Spleen (tissue), 11 donors: ENCODE results near the gene CWC25. TPM values are rescaled to one million over a fixed set of nuclear protein-coding genes. Genes with fewer than 3 reads are reported as not detected.

Experiments used
- DNase-seq: peaks from one replicate; pipeline ENCODE4 v3.0.0-alpha.2; 2020
- H3K27ac ChIP-seq, 8 donors: fragments of 200-600 bp; sonication (generic) in 7 of 8; 1 replicate in 4 of 8; 2 replicates in 4 of 8; pipeline versions ENCODE4 v1.5.0 to v1.8.0; 2016 to 2021; ENCODE audit warnings: inconsistent platforms in 4 of 8, mild to moderate bottlenecking in 4 of 8, moderate library complexity in 1 of 8
- H3K27me3 ChIP-seq, 7 donors: fragments of 200-600 bp; sonication (generic) in 6 of 7; replicated peaks in 1 of 7; 1 replicate in 4 of 7; 2 replicates in 3 of 7; pipeline versions ENCODE4 v1.5.0 to v1.8.0; 2016 to 2021; ENCODE audit warnings: inconsistent platforms in 3 of 7, mild to moderate bottlenecking in 1 of 7
- H3K36me3 ChIP-seq, 6 donors: fragments of 200-600 bp; sonication (generic) in 5 of 6; 1 replicate in 4 of 6; 2 replicates in 2 of 6; pipeline versions ENCODE4 v1.5.0 to v1.8.0; 2016 to 2021; ENCODE audit warnings: inconsistent platforms in 2 of 6
- H3K4me1 ChIP-seq, 6 donors: fragments of 200-600 bp; sonication (generic) in 5 of 6; 1 replicate in 3 of 6; 2 replicates in 3 of 6; pipeline versions ENCODE4 v1.5.0 to v1.8.0; 2016 to 2021; ENCODE audit warnings: inconsistent platforms in 3 of 6
- H3K4me3 ChIP-seq, 8 donors: fragments of 200-600 bp; sonication (generic) in 7 of 8; 1 replicate in 4 of 8; 2 replicates in 4 of 8; pipeline versions ENCODE4 v1.5.0 to v1.8.0; 2016 to 2021; ENCODE audit warnings: inconsistent platforms in 4 of 8, mild to moderate bottlenecking in 4 of 8, moderate library complexity in 2 of 8
- H3K9me3 ChIP-seq, 8 donors: fragments of 200-600 bp; sonication (generic) in 7 of 8; 1 replicate in 4 of 8; 2 replicates in 4 of 8; pipeline versions ENCODE4 v1.5.0 to v1.8.0; 2016 to 2021; ENCODE audit warnings: inconsistent platforms in 4 of 8
- POLR2A ChIP-seq, 3 donors: fragments of 450-650 bp; IDR thresholded peaks; one replicate each; pipeline ENCODE4 v1.5.1; 2017; ENCODE audit warnings: antibody characterized with exemption in 3 of 3, mild to moderate bottlenecking in 1 of 3
- POLR2AphosphoS5 ChIP-seq, 3 donors: sonication (generic); formaldehyde crosslinking; IDR thresholded peaks; one replicate each; pipeline ENCODE4 v1.5.1; 2017; ENCODE audit warnings: antibody characterized with exemption in 3 of 3
- WGBS, 5 donors: extraction: QIAGEN DNeasy Blood & Tissue Kit in 3 of 5; methylation state at CpG; one replicate each; pipeline versions ENCODE4 v1.1.5 to v1.1.7; 2013 to 2018; 5-methylcytosine and 5-hydroxymethylcytosine counted together
- intact Hi-C: fragments of 100-400 bp; cut with DNase I; formaldehyde crosslinking; loops from one replicate; pipeline ENCODE4 v1.15.0; 2023; ENCODE audit warnings: low total_unique reads
- polyA plus RNA-seq, 3 donors: library from polyadenylated mRNA; stranded (reverse); fragments of 200-250 nt; gene quantifications; one replicate each; pipeline ENCODE4 v1.2.1, GENCODE V29; 2013
- total RNA-seq, 7 donors: library from RNA; depleted of rRNA in 3 of 7; stranded (reverse); fragments of >200 nt in 3 of 7; fragmentation: NEBNext Ultra II Directional in 4 of 7; extraction: Animal tissue kit (Norgen Biotek cat#: 25700) in 4 of 7; gene quantifications; one replicate each; pipeline versions ENCODE4 v1.1.0 to v1.2.1, GENCODE V29; 2016 to 2021
- TF ChIP-seq, protein P1 (sequence below), 11 experiments: fragments of 200-600 bp in 7 of 11; fragments of 450-650 bp in 4 of 11; sonication (generic) in 4 of 11; IDR thresholded peaks in 8 of 11; conservative IDR thresholded peaks in 3 of 11; 1 replicate in 7 of 11; 2 replicates in 4 of 11; pipeline versions ENCODE4 v1.4.0 to v1.8.0; 2016 to 2021; ENCODE audit warnings: antibody characterized with exemption in 11 of 11, inconsistent platforms in 4 of 11, mild to moderate bottlenecking in 1 of 11
- donor health status: healthy with polysubstance abuse.
- donor health status: DM: no; HTN: no; CAD: no; lungs with moderate emphysema.
- donor health status: DM: no; HTN: no; CAD: no.
- donor health status: Bipolar disorder and iron deficiency.
- donor health status: healthy.
- donor health status: DM: no; HTN: no; CAD: no.
- donor health status: DM: yes; HTN: yes; CAD: no.

CWC25 gene
- total and polyA plus RNA-seq, 10 donors: 14.7 to 32.8 (median 26.9) TPM

- intact Hi-C loops: no loop called here
- Histone ChIP-seq H3K9me3 (no peaks in the 10 kb centered on the region), H3K4me1 (no peaks in the 10 kb centered on the region), H3K27me3 (no peaks in the 10 kb centered on the region), H3K36me3 (peaks cover 13 to 100% (median 99%) of the 10 kb centered on the region in 6 donors), H3K4me3 (no peak overlapping the region), H3K27ac (no peak overlapping the region)
- 90 to 97% (median 93%) methylated on average over 23 of the region's 23 CpGs for WGBS, 5 donors
- TF ChIP-seq POLR2A (IDR thresholded peaks at IDR 0.05) (no peak), POLR2AphosphoS5 (IDR thresholded peaks at IDR 0.05) (no peak)
- TF ChIP-seq, protein P1, sequence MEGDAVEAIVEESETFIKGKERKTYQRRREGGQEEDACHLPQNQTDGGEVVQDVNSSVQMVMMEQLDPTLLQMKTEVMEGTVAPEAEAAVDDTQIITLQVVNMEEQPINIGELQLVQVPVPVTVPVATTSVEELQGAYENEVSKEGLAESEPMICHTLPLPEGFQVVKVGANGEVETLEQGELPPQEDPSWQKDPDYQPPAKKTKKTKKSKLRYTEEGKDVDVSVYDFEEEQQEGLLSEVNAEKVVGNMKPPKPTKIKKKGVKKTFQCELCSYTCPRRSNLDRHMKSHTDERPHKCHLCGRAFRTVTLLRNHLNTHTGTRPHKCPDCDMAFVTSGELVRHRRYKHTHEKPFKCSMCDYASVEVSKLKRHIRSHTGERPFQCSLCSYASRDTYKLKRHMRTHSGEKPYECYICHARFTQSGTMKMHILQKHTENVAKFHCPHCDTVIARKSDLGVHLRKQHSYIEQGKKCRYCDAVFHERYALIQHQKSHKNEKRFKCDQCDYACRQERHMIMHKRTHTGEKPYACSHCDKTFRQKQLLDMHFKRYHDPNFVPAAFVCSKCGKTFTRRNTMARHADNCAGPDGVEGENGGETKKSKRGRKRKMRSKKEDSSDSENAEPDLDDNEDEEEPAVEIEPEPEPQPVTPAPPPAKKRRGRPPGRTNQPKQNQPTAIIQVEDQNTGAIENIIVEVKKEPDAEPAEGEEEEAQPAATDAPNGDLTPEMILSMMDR (IDR thresholded peaks at IDR 0.05 in 8 of 11, conservative IDR thresholded peaks at IDR 0.05 in 3 of 11): no peak
- no peak for DNase-seq
Measured at GRCh38 chr17:38779965-38780752, 45.0 kb downstream of the CWC25 start.

GRCh38 chr17:38777641-38778250, 47.4 kb downstream of the CWC25 start:
- H3K4me3 ChIP-seq: no peak overlapping the region
- no peaks in the 10 kb centered on the region for H3K4me1 ChIP-seq
- 70 to 83% (median 80%) methylated on average over 7 of the region's 7 CpGs for WGBS, 5 donors
- TF ChIP-seq, protein P1 (IDR thresholded peaks at IDR 0.05 in 8 of 11, conservative IDR thresholded peaks at IDR 0.05 in 3 of 11): no peak
- TF ChIP-seq POLR2AphosphoS5 (IDR thresholded peaks at IDR 0.05): no peak
- TF ChIP-seq POLR2A (IDR thresholded peaks at IDR 0.05): no peak
- no peaks in the 10 kb centered on the region for H3K27me3 ChIP-seq
- H3K36me3 ChIP-seq: peaks cover 13 to 100% (median 99%) of the 10 kb centered on the region in 6 donors
- H3K9me3 ChIP-seq: no peaks in the 10 kb centered on the region
- no peak overlapping the region for H3K27ac ChIP-seq
- DNase-seq: no peak
- intact Hi-C loops: no loop called here

GRCh38 chr17:38773258-38773657, 51.9 kb downstream of the CWC25 start:
- Histone ChIP-seq H3K27ac (no peak overlapping the region), H3K4me3 (no peak overlapping the region), H3K36me3 (peaks cover 3 to 100% (median 96%) of the 10 kb centered on the region in 6 donors), H3K27me3 (no peaks in the 10 kb centered on the region), H3K4me1 (no peaks in the 10 kb centered on the region), H3K9me3 (no peaks in the 10 kb centered on the region)
- TF ChIP-seq POLR2AphosphoS5 (IDR thresholded peaks at IDR 0.05): no peak
- no peak for TF ChIP-seq POLR2A (IDR thresholded peaks at IDR 0.05)
- TF ChIP-seq, protein P1 (IDR thresholded peaks at IDR 0.05 in 8 of 11, conservative IDR thresholded peaks at IDR 0.05 in 3 of 11): no peak
- no peak for DNase-seq
- intact Hi-C loops: no loop called here

GRCh38 chr17:38768417-38768816, 56.7 kb downstream of the CWC25 start:
- TF ChIP-seq, protein P1 (IDR thresholded peaks at IDR 0.05 in 8 of 11, conservative IDR thresholded peaks at IDR 0.05 in 3 of 11): no peak
- no peak for TF ChIP-seq POLR2AphosphoS5 (IDR thresholded peaks at IDR 0.05)
- TF ChIP-seq POLR2A (IDR thresholded peaks at IDR 0.05): no peak
- peaks cover 0 to 5% (median 0%) of the 10 kb centered on the region in 6 donors for H3K4me1 ChIP-seq
- no peak overlapping the region for H3K4me3 ChIP-seq
- intact Hi-C loops: no loop called here
- 53 to 83% (median 75%) methylated on average over 5 to 6 of the region's 6 CpGs for WGBS, 5 donors
- H3K9me3 ChIP-seq: no peaks in the 10 kb centered on the region
- no peaks in the 10 kb centered on the region for H3K27me3 ChIP-seq
- H3K27ac ChIP-seq: no peak overlapping the region
- H3K36me3 ChIP-seq: peaks cover 0 to 100% (median 96%) of the 10 kb centered on the region in 6 donors
- DNase-seq: no peak
